Parathyroid adenoma (tissue), 2 donors: Measurements from ENCODE around the gene FBXW8.

Experiments
- H2AFZ ChIP-seq: fragments of 300-600 bp; sonication (generic); one replicate; pipeline ENCODE4 v1.7.0; 2017; ENCODE audit warnings: antibody characterized with exemption, mild to moderate bottlenecking
- H3K27ac ChIP-seq: fragments of 300-600 bp; sonication (generic); one replicate; pipeline ENCODE4 v1.7.0; 2017
- H3K27me3 ChIP-seq: fragments of 300-600 bp; sonication (generic); one replicate; pipeline ENCODE4 v1.7.0; 2017; ENCODE audit warnings: low read length; ENCODE audit not compliant: control insufficient read depth, insufficient read depth
- H3K36me3 ChIP-seq: fragments of 300-600 bp; sonication (generic); one replicate; pipeline ENCODE4 v1.7.0; 2017; ENCODE audit warnings: low read length; ENCODE audit not compliant: control insufficient read depth, insufficient read depth
- H3K4me1 ChIP-seq: fragments of 300-600 bp; sonication (generic); one replicate; pipeline ENCODE4 v1.7.0; 2017; ENCODE audit warnings: control low read depth
- H3K4me2 ChIP-seq: fragments of 300-600 bp; sonication (generic); one replicate; pipeline ENCODE4 v1.7.0; 2017; ENCODE audit warnings: low read length
- H3K4me3 ChIP-seq: fragments of 300-600 bp; sonication (generic); one replicate; pipeline ENCODE4 v1.7.0; 2017; ENCODE audit warnings: low read depth, low read length
- H3K79me2 ChIP-seq: fragments of 300-600 bp; sonication (generic); one replicate; pipeline ENCODE4 v1.7.0; 2017; ENCODE audit warnings: control low read depth
- H3K9ac ChIP-seq: fragments of 300-600 bp; sonication (generic); one replicate; pipeline ENCODE4 v1.7.0; 2017; ENCODE audit warnings: mild to moderate bottlenecking
- H3K9me3 ChIP-seq: fragments of 300-600 bp; sonication (generic); one replicate; pipeline ENCODE4 v1.7.0; 2017; ENCODE audit warnings: low read length; ENCODE audit not compliant: control insufficient read depth
- TF ChIP-seq, protein P1 (sequence below): fragments of 300-600 bp; sonication (generic); IDR thresholded peaks from one replicate; pipeline ENCODE4 v1.7.0; 2017; ENCODE audit warnings: antibody characterized with exemption, mild to moderate bottlenecking
- donor health status: primary hyperparathyroidism.

The FBXW8 gene

DNA sequence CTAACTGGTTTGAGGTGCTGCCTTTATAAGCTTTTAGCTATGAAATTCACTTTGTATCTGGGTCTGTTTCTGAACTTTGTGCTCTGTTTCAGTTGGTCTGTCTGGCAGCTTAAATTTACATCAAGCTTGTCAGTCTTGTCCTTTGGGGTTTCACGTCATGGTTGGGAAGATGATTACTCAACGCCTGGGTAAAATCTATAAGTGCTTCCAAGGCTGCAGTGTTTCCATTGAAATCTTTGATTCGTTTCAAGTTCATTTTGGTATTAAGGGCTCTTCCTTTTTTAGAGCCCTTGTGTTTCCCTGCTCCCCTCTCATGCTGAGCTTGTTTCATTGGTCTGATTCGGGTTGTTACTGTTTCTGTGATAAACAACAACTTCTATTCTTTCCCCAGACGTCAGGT, 58.2 kb downstream of the FBXW8 start:
- Histone ChIP-seq H3K79me2 (peaks cover 14% of the 10 kb centered on the region), H3K9me3 (no peaks in the 10 kb centered on the region), H3K4me2 (no peak overlapping the region), H3K9ac (no peak overlapping the region), H3K4me3 (no peak overlapping the region), H3K4me1 (no peaks in the 10 kb centered on the region), H3K27ac (no peak overlapping the region), H2AFZ (no peak overlapping the region), H3K27me3 (no peaks in the 10 kb centered on the region), H3K36me3 (no peaks in the 10 kb centered on the region)
- TF ChIP-seq, protein P1, sequence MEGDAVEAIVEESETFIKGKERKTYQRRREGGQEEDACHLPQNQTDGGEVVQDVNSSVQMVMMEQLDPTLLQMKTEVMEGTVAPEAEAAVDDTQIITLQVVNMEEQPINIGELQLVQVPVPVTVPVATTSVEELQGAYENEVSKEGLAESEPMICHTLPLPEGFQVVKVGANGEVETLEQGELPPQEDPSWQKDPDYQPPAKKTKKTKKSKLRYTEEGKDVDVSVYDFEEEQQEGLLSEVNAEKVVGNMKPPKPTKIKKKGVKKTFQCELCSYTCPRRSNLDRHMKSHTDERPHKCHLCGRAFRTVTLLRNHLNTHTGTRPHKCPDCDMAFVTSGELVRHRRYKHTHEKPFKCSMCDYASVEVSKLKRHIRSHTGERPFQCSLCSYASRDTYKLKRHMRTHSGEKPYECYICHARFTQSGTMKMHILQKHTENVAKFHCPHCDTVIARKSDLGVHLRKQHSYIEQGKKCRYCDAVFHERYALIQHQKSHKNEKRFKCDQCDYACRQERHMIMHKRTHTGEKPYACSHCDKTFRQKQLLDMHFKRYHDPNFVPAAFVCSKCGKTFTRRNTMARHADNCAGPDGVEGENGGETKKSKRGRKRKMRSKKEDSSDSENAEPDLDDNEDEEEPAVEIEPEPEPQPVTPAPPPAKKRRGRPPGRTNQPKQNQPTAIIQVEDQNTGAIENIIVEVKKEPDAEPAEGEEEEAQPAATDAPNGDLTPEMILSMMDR: no peak

DNA sequence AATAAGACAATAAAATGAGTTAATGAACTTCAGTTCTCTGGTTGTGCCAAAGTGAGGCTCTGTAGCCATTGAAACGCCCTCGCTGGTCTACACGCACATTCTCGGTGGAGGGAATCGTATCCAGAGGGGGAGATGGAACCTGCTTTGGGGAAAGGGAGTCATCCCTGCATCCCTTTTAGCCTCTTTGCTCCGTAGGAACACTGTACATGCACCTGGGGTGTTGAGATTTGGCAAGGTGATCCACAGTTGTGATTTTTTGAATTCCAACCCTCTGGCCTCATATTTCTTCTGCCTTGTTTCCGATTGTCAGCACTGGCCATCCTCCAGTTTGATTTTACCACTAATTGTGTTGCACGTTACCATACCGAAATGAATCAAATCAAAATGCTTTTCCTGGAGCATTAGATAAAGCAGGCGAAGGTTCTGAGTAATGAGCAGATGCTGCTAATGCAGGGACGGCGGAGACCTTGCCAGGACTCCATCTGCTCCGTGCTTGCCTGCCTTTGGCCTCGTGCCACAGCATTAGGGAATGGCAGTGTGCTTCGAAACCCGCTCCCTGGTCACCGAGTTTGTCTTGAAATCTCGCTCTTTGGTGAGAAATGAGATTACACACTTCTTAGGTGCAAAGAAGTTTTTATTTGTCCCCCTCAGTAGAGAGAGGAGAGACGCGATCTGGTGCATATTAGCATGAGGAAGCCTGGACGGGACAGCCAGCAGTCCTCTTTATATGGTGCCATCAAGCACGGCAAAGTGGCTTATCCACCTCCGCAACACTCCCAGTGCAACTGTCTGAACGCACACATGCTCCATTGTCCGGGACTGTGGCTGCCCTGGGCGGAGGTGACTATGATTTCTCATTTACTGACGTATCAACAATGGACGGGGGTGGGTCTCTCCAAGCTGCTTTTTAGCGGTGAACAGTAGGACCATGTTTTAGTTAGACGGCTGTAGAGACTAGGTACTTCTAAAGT, 59.1 kb downstream of the FBXW8 start:
- TF ChIP-seq, protein P1: no peak
- Histone ChIP-seq H3K27me3 (no peaks in the 10 kb centered on the region), H3K9ac (no peak overlapping the region), H2AFZ (no peak overlapping the region), H3K4me3 (no peak overlapping the region), H3K9me3 (no peaks in the 10 kb centered on the region), H3K27ac (no peak overlapping the region), H3K4me2 (no peak overlapping the region), H3K4me1 (no peaks in the 10 kb centered on the region), H3K36me3 (no peaks in the 10 kb centered on the region), H3K79me2 (peaks cover 14% of the 10 kb centered on the region)

DNA sequence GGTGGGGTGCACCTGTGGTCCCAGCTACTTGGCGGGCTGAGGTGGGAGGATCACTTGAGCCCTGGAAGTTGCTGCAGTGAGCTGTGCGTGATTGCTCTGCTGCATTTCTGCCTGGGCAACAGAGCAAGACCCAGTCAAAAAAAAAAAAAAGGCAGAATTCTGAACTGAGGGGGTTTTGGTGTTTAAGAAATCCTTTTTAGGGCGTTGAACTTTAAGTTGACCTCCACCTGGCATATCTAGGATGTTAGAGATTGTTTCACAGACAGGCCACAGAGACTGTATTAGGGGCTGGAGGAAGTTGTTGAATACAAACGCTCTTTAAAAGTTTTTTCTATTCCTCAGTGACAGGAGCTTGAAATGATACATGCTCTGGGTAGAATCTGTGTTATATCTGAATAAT, 60.5 kb downstream of the FBXW8 start:
- H3K4me2 ChIP-seq: no peak overlapping the region
- no peak overlapping the region for H3K27ac ChIP-seq
- H2AFZ ChIP-seq: no peak overlapping the region
- no peaks in the 10 kb centered on the region for H3K27me3 ChIP-seq
- H3K4me3 ChIP-seq: no peak overlapping the region
- H3K79me2 ChIP-seq: peaks cover 12% of the 10 kb centered on the region
- no peaks in the 10 kb centered on the region for H3K4me1 ChIP-seq
- TF ChIP-seq, protein P1: no peak
- no peaks in the 10 kb centered on the region for H3K36me3 ChIP-seq
- no peaks in the 10 kb centered on the region for H3K9me3 ChIP-seq
- no peak overlapping the region for H3K9ac ChIP-seq

DNA sequence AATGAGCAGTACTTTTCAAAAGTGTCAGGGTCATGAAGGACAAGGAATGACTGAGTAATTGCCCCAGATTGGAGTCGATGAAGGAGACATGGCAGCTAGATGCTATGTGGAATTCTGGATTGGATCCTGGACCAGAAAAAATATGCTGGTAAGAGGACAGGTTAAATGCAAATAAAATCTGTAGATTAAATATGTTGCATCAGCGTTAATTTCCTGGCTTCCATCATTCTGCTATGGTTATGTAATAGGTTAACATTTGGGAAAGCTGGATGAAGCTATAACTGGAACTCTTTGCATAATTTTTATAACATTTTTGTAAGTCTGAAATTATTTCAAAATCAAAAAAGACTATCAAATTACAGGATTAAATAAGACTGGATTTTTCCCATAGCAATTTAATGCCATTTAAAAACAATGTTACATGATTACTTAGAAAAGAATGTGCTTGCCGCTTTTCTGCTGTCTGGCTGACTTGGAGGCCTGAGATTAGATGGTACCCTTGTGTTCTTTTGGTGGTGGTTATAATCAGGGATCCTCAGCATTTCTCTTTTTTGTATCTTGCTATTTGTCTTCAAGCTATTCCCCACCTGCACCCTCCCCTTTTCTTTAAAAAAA, 65.1 kb downstream of the FBXW8 start:
- no peak overlapping the region for H2AFZ ChIP-seq
- no peak overlapping the region for H3K27ac ChIP-seq
- no peaks in the 10 kb centered on the region for H3K36me3 ChIP-seq
- H3K4me2 ChIP-seq: no peak overlapping the region
- TF ChIP-seq, protein P1: no peak
- no peak overlapping the region for H3K9ac ChIP-seq
- no peaks in the 10 kb centered on the region for H3K27me3 ChIP-seq
- H3K4me3 ChIP-seq: no peak overlapping the region
- H3K9me3 ChIP-seq: no peaks in the 10 kb centered on the region
- peaks cover 3% of the 10 kb centered on the region for H3K4me1 ChIP-seq
- no peaks in the 10 kb centered on the region for H3K79me2 ChIP-seq
